GM19240 (cell line): ENCODE measurements around the gene CD1C.
"Not testable (repeated sequence)": the region's sequence is repeated elsewhere in the genome, so short reads cannot be mapped to it uniquely, and the experiment has no call there.

ENCODE experiments used
- DNase-seq: peaks from one replicate; pipeline ENCODE4 v3.0.0; 2011; ENCODE audit warnings: low spot score; ENCODE audit not compliant: insufficient read length

Gene CD1C

GRCh38 chr1:158328426-158328825 lies 38.7 kb downstream of the CD1C start:
- DNase-seq: no peak

- no peak for DNase-seq
These were observed 39.6 kb downstream of the CD1C start for GRCh38 chr1:158329300-158329699.

- DNase-seq: no peak
These were observed 40.0 kb downstream of the CD1C start for GRCh38 chr1:158329733-158330132.

- no peak for DNase-seq
These were observed 40.8 kb downstream of the CD1C start for GRCh38 chr1:158330391-158331105.

GRCh38 chr1:158331106-158331425 lies 41.3 kb downstream of the CD1C start:
- no peak for DNase-seq

- no peak for DNase-seq
These were observed 41.9 kb downstream of the CD1C start, which contains the start of gene CD1B for GRCh38 chr1:158331481-158332150. TSS of gene CD1B (minus strand) at chr1:158331531. CDS start at chr1:158331423, 108 bp downstream.

GRCh38 chr1:158333405-158334155 lies 43.9 kb downstream of the CD1C start:
- no peak for DNase-seq

- no peak for DNase-seq
These were observed 44.9 kb downstream of the CD1C start for GRCh38 chr1:158334526-158335212.

GRCh38 chr1:158335213-158335532 lies 45.5 kb downstream of the CD1C start:
- no peak for DNase-seq

GRCh38 chr1:158336413-158336812 lies 46.7 kb downstream of the CD1C start:
- DNase-seq: not testable (repeated sequence)
